ENCODE data around the gene CACNA1H. TPM values are rescaled to one million over a fixed set of nuclear protein-coding genes. Genes with fewer than 3 reads are reported as not detected.

CACNA1H gene
- total and polyA plus RNA-seq, 9 of the 15 experiments (the other 6 are each of a cell fraction or from before 2014, with no cell fraction given): 0.10 to 0.18 TPM; not detected in 7

DNA sequence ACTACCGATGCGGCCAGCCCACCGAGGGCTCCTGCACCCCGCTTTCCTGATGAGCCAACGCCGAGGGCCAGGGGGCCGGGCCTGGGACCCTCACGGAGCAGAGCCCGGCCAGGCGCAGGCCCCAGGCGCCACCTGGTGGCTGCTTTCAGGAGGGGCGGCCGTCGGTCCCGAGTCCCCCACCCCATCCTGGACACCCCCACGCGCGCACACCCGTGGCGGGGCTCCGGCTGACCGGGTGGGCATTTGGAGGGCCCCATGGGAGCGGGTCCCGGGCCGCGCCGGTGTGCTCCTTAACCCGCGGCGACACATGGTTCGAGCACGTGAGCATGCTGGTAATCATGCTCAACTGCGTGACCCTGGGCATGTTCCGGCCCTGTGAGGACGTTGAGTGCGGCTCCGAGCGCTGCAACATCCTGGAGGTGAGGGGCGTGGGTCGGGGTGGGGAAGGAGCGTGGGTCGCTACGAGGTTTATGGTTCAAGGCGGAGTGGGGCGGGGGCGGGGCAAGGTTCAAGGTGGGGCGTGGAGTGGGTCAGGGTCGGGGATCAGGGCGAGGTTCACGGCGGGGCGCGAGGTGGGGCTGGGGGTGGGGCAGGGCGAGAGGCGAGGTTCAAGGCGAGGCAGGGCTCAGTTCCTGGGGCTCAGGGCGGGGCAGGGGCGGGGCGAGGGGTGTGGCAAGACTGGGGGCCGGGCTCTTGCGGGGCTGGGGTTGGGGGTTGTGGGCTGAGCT, 41.9 kb downstream of the CACNA1H start (continued):
- TF ChIP-seq VEZF1 (CRISPR knock-in tag; IDR thresholded peaks at IDR 0.05): peak; percentile 26
- no peak for TF ChIP-seq FOXP4 (CRISPR knock-in tag; IDR thresholded peaks at IDR 0.05; ENCODE audit: borderline replicate concordance)
- no peak for TF ChIP-seq IRF9 (tag; IDR thresholded peaks at IDR 0.05)
- TF ChIP-seq SAFB (IDR thresholded peaks at IDR 0.05; ENCODE audit: borderline replicate concordance, low read depth, low read length): no peak
- TF ChIP-seq SMAD4 (CRISPR knock-in tag; conservative IDR thresholded peaks at IDR 0.05): no peak
- no peak for TF ChIP-seq ZNF780A (CRISPR knock-in tag; IDR thresholded peaks at IDR 0.05)
- TF ChIP-seq NR0B1 (IDR thresholded peaks at IDR 0.05; ENCODE audit: partially characterized antibody): no peak
- TF ChIP-seq SREBF2 (CRISPR knock-in tag; IDR thresholded peaks at IDR 0.05): no peak
- no peak for TF ChIP-seq SUPT5H (IDR thresholded peaks at IDR 0.05)
- TF ChIP-seq ZNF408 (CRISPR knock-in tag; IDR thresholded peaks at IDR 0.05; ENCODE audit: low read depth): no peak
- no peak for TF ChIP-seq ZNF766 (CRISPR knock-in tag; conservative IDR thresholded peaks at IDR 0.05)
- TF ChIP-seq MAZ (CRISPR knock-in tag; conservative IDR thresholded peaks at IDR 0.05 in 1 of 2, IDR thresholded peaks at IDR 0.05 in 1 of 2): peak in 1 of 2 experiments; percentile 40; a peak in 2 of 4 replicates
- TF ChIP-seq NFATC3 (IDR thresholded peaks at IDR 0.05): no peak
- TF ChIP-seq, protein P1, sequence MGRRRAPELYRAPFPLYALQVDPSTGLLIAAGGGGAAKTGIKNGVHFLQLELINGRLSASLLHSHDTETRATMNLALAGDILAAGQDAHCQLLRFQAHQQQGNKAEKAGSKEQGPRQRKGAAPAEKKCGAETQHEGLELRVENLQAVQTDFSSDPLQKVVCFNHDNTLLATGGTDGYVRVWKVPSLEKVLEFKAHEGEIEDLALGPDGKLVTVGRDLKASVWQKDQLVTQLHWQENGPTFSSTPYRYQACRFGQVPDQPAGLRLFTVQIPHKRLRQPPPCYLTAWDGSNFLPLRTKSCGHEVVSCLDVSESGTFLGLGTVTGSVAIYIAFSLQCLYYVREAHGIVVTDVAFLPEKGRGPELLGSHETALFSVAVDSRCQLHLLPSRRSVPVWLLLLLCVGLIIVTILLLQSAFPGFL (CRISPR knock-in tag; IDR thresholded peaks at IDR 0.05): no peak
- TF ChIP-seq ZNF431 (CRISPR knock-in tag; IDR thresholded peaks at IDR 0.05): no peak
- no peak for TF ChIP-seq ERF (CRISPR knock-in tag; IDR thresholded peaks at IDR 0.05)
- TF ChIP-seq, protein P2, sequence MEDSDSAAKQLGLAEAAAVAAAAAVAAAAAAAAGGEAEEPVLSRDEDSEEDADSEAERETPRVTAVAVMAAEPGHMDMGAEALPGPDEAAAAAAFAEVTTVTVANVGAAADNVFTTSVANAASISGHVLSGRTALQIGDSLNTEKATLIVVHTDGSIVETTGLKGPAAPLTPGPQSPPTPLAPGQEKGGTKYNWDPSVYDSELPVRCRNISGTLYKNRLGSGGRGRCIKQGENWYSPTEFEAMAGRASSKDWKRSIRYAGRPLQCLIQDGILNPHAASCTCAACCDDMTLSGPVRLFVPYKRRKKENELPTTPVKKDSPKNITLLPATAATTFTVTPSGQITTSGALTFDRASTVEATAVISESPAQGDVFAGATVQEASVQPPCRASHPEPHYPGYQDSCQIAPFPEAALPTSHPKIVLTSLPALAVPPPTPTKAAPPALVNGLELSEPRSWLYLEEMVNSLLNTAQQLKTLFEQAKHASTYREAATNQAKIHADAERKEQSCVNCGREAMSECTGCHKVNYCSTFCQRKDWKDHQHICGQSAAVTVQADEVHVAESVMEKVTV (CRISPR knock-in tag; IDR thresholded peaks at IDR 0.05): 0 out of 2 replicates have a peak, but pooled peaks have one; percentile 40
- TF ChIP-seq HCFC1 (IDR thresholded peaks at IDR 0.05; ENCODE audit: low read depth, low read length): no peak
- TF ChIP-seq CBFB (CRISPR knock-in tag; IDR thresholded peaks at IDR 0.05): 0 out of 2 replicates have a peak, but pooled peaks have one; percentile 31

All from K562 (cell line).